H9 (cell line): ENCODE measurements around the gene RNF220. TPM values are rescaled to one million over a fixed set of nuclear protein-coding genes. Genes with fewer than 3 reads are reported as not detected.

Experiments
- DNase-seq: peaks from one replicate; pipeline ENCODE4 v3.0.0-alpha.2; 2017
- H2AFZ ChIP-seq: one replicate; pipeline ENCODE4 v1.6.1; 2013; ENCODE audit warnings: mild to moderate bottlenecking, low read length, control low read depth, moderate library complexity
- H2AK5ac ChIP-seq: 2 replicates; pipeline ENCODE4 v1.6.1; 2013; ENCODE audit warnings: low read length, control low read depth, mixed read lengths; ENCODE audit not compliant: insufficient read length
- H2BK120ac ChIP-seq: one replicate; pipeline ENCODE4 v1.6.1; 2013; ENCODE audit warnings: low read depth, mild to moderate bottlenecking, low read length, control low read depth, inconsistent platforms; ENCODE audit not compliant: poor library complexity, severe bottlenecking
- H2BK12ac ChIP-seq: 2 replicates; pipeline ENCODE4 v1.6.1; 2013; ENCODE audit warnings: low read length, control low read depth, mixed read lengths, low read depth; ENCODE audit not compliant: insufficient read length
- H2BK15ac ChIP-seq: 2 replicates; pipeline ENCODE4 v1.6.1; 2013; ENCODE audit warnings: low read depth, low read length, control low read depth
- H2BK20ac ChIP-seq: one replicate; pipeline ENCODE4 v1.6.1; 2013; ENCODE audit warnings: low read depth, mild to moderate bottlenecking, low read length, control low read depth, inconsistent platforms; ENCODE audit not compliant: poor library complexity, severe bottlenecking
- H2BK5ac ChIP-seq: 2 replicates; pipeline ENCODE4 v1.6.1; 2013; ENCODE audit warnings: low read length, control low read depth, mixed read lengths; ENCODE audit not compliant: insufficient read length
- H3K14ac ChIP-seq: 2 replicates; pipeline ENCODE4 v1.6.1; 2013; ENCODE audit warnings: low read length, control low read depth; ENCODE audit not compliant: insufficient read depth
- H3K18ac ChIP-seq: 2 replicates; pipeline ENCODE4 v1.6.1; 2013; ENCODE audit warnings: low read depth, mild to moderate bottlenecking, mixed read lengths, low read length, control low read depth; ENCODE audit not compliant: insufficient read length
- H3K23ac ChIP-seq: 2 replicates; pipeline ENCODE4 v1.6.1; 2013; ENCODE audit warnings: low read length, control low read depth, mixed read lengths, low read depth; ENCODE audit not compliant: insufficient read length
- H3K23me2 ChIP-seq: 2 replicates; pipeline ENCODE4 v1.6.1; 2013; ENCODE audit warnings: low read depth, mild to moderate bottlenecking, mixed read lengths, low read length, control low read depth; ENCODE audit not compliant: insufficient read length, poor library complexity, severe bottlenecking
- H3K27ac ChIP-seq: 2 replicates; pipeline ENCODE4 v1.5.1; 2013; ENCODE audit warnings: low read length, control low read depth, mixed read lengths, low read depth; ENCODE audit not compliant: insufficient read length
- H3K27me3 ChIP-seq: 2 replicates; pipeline ENCODE4 v1.6.1; 2013; ENCODE audit warnings: low read length, control low read depth, inconsistent platforms; ENCODE audit not compliant: insufficient read depth
- H3K4ac ChIP-seq: 2 replicates; pipeline ENCODE4 v1.6.1; 2013; ENCODE audit warnings: low read depth, mild to moderate bottlenecking, control low read depth, inconsistent platforms, low read length, moderate library complexity
- H3K4me1 ChIP-seq: 2 replicates; pipeline ENCODE4 v1.6.1; 2013; ENCODE audit warnings: low read length, control low read depth, inconsistent platforms; ENCODE audit not compliant: insufficient read depth
- H3K4me2 ChIP-seq: 2 replicates; pipeline ENCODE4 v1.6.1; 2013; ENCODE audit warnings: low read length, control low read depth, mixed read lengths; ENCODE audit not compliant: insufficient read length, insufficient read depth
- H3K56ac ChIP-seq: 2 replicates; pipeline ENCODE4 v1.6.1; 2013; ENCODE audit warnings: low read depth, mild to moderate bottlenecking, mixed read lengths, low read length, control low read depth; ENCODE audit not compliant: insufficient read length
- H3K79me1 ChIP-seq: 2 replicates; pipeline ENCODE4 v1.6.1; 2013; ENCODE audit warnings: low read depth, mild to moderate bottlenecking, moderate library complexity, low read length, control low read depth, inconsistent platforms; ENCODE audit not compliant: insufficient read depth, poor library complexity, severe bottlenecking
- H3K79me2 ChIP-seq: 2 replicates; pipeline ENCODE4 v1.6.1; 2013; ENCODE audit warnings: low read length, control low read depth, inconsistent platforms; ENCODE audit not compliant: insufficient read depth
- H3K9ac ChIP-seq: 2 replicates; pipeline ENCODE4 v1.6.1; 2013; ENCODE audit warnings: low read length, control low read depth, mixed read lengths; ENCODE audit not compliant: insufficient read length; ENCODE audit errors: extremely low read depth
- H3K9me3 ChIP-seq: one replicate; pipeline ENCODE4 v1.6.1; 2013; ENCODE audit warnings: low read depth, low read length, inconsistent platforms; ENCODE audit not compliant: control insufficient read depth
- H3T11ph ChIP-seq: one replicate; pipeline ENCODE4 v1.6.1; 2013; ENCODE audit warnings: mild to moderate bottlenecking, low read length, control low read depth, inconsistent platforms
- H4K20me1 ChIP-seq: one replicate; pipeline ENCODE4 v1.6.1; 2013; ENCODE audit not compliant: control insufficient read depth, insufficient read length, insufficient read depth
- H4K5ac ChIP-seq: 2 replicates; pipeline ENCODE4 v1.6.1; 2013; ENCODE audit warnings: low read depth, mild to moderate bottlenecking, mixed read lengths, low read length, control low read depth; ENCODE audit not compliant: insufficient read length
- H4K8ac ChIP-seq: replicated peaks from 2 replicates; pipeline ENCODE4 v1.6.1; 2013; ENCODE audit warnings: low read length, control low read depth, mixed read lengths, low read depth; ENCODE audit not compliant: insufficient read length
- H4K91ac ChIP-seq: 2 replicates; pipeline ENCODE4 v1.6.1; 2013; ENCODE audit warnings: low read depth, mild to moderate bottlenecking, moderate library complexity, mixed read lengths, low read length, control low read depth; ENCODE audit not compliant: insufficient read length
- H3K27ac Mint-ChIP-seq, 3 experiments: 2 replicates in 2 of 3; 3 replicates in 1 of 3; pipeline ENCODE4 v1.8.0; 2020 to 2021; ENCODE audit warnings: mixed read lengths in 3 of 3, mild to moderate bottlenecking in 1 of 3, moderate library complexity in 1 of 3
- H3K27me3 Mint-ChIP-seq: 2 replicates; pipeline ENCODE4 v1.8.0; 2021; ENCODE audit warnings: low read depth, mild to moderate bottlenecking, moderate library complexity, mixed read lengths
- H3K36me3 Mint-ChIP-seq, 3 experiments: 2 replicates in 2 of 3; 3 replicates in 1 of 3; pipeline ENCODE4 v1.8.0; 2020 to 2021; ENCODE audit warnings: low read depth in 3 of 3, mixed read lengths in 3 of 3; ENCODE audit not compliant: insufficient read depth in 1 of 3
- H3K4me1 Mint-ChIP-seq, 2 experiments: 2 replicates each; pipeline ENCODE4 v1.8.0; 2020; ENCODE audit warnings: mixed read lengths in 2 of 2
- H3K4me3 Mint-ChIP-seq, 2 experiments: 2 replicates in 1 of 2; 3 replicates in 1 of 2; pipeline ENCODE4 v1.8.0; 2020 to 2021; ENCODE audit warnings: mild to moderate bottlenecking in 2 of 2, mixed read lengths in 2 of 2, moderate library complexity in 1 of 2
- H3K9me3 Mint-ChIP-seq, 2 experiments: 2 replicates in 1 of 2; 3 replicates in 1 of 2; pipeline ENCODE4 v1.8.0; 2020; ENCODE audit warnings: mild to moderate bottlenecking in 2 of 2, mixed read lengths in 2 of 2, moderate library complexity in 1 of 2
- WGBS: extraction: QIAGEN DNeasy Blood & Tissue Kit; methylation state at CpG from one replicate; pipeline ENCODE4 v1.1.7; 2013; ENCODE audit warnings: missing lambda C conversion rate, low lambda C conversion rate, mixed read lengths; ENCODE audit not compliant: insufficient read length; ENCODE audit errors: extremely low coverage; 5-methylcytosine and 5-hydroxymethylcytosine counted together
- total RNA-seq: library from RNA; stranded (reverse); gene quantifications from 2 replicates; pipeline ENCODE4 v1.2.1, GENCODE V29; 2021
- TF ChIP-seq, protein P1 (sequence below): fragments of 200-600 bp; sonication (generic); conservative IDR thresholded peaks from 3 replicates; pipeline ENCODE4 v1.8.0; 2021; ENCODE audit warnings: antibody characterized with exemption, mild to moderate bottlenecking

RNF220 gene
- total RNA-seq, 1 experiment from 2014 or later, result 109 TPM

GRCh38 chr1:44553771-44554170, 148.7 kb downstream of the RNF220 start:
- DNase-seq, result no peak
- no peak overlapping the region for H2AFZ ChIP-seq
- Mint-ChIP-seq H3K27ac (no peak overlapping the region), H3K36me3 (peaks cover 0 to 2% (median 0%) of the 10 kb centered on the region in 3 experiments; a peak in 2 of 7 replicates), H3K27me3 (peaks cover 43% of the 10 kb centered on the region), H3K4me3 (no peak overlapping the region), H3K9me3 (no peaks in the 10 kb centered on the region), H3K4me1 (peaks cover 27 to 41% of the 10 kb centered on the region in 2 experiments)
- H4K20me1 ChIP-seq, result no peaks in the 10 kb centered on the region
- H2BK12ac ChIP-seq, result no peak overlapping the region
- no peak overlapping the region for H3K27ac ChIP-seq
- no peak overlapping the region for H2AK5ac ChIP-seq
- H3K4me1 ChIP-seq, result peaks cover 4% of the 10 kb centered on the region; the same call in 1 of the 2 replicates
- H3K27me3 ChIP-seq, result no peaks in the 10 kb centered on the region
- no peak overlapping the region for H3T11ph ChIP-seq
- H3K9me3 ChIP-seq, result no peaks in the 10 kb centered on the region
- H3K4ac ChIP-seq, result no peak overlapping the region
- no peaks in the 10 kb centered on the region for H3K79me2 ChIP-seq
- H3K14ac ChIP-seq, result no peak overlapping the region
- H4K5ac ChIP-seq, result no peak overlapping the region
- WGBS, result no CpG with 5 or more reads among the region's 6 CpGs
- no peak overlapping the region for H2BK20ac ChIP-seq
- no peak overlapping the region for H3K18ac ChIP-seq
- H2BK5ac ChIP-seq, result no peak overlapping the region
- no peak overlapping the region for H2BK15ac ChIP-seq
- H2BK120ac ChIP-seq, result no peak overlapping the region
- TF ChIP-seq, protein P1, sequence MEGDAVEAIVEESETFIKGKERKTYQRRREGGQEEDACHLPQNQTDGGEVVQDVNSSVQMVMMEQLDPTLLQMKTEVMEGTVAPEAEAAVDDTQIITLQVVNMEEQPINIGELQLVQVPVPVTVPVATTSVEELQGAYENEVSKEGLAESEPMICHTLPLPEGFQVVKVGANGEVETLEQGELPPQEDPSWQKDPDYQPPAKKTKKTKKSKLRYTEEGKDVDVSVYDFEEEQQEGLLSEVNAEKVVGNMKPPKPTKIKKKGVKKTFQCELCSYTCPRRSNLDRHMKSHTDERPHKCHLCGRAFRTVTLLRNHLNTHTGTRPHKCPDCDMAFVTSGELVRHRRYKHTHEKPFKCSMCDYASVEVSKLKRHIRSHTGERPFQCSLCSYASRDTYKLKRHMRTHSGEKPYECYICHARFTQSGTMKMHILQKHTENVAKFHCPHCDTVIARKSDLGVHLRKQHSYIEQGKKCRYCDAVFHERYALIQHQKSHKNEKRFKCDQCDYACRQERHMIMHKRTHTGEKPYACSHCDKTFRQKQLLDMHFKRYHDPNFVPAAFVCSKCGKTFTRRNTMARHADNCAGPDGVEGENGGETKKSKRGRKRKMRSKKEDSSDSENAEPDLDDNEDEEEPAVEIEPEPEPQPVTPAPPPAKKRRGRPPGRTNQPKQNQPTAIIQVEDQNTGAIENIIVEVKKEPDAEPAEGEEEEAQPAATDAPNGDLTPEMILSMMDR, result no peak
- no peak overlapping the region for H3K23ac ChIP-seq
- no peak overlapping the region for H3K9ac ChIP-seq
- H3K79me1 ChIP-seq, result no peaks in the 10 kb centered on the region
- no peak overlapping the region for H4K91ac ChIP-seq
- no peaks in the 10 kb centered on the region for H3K23me2 ChIP-seq
- H3K56ac ChIP-seq, result no peak overlapping the region
- no peak overlapping the region for H4K8ac ChIP-seq
- no peak overlapping the region for H3K4me2 ChIP-seq
